KG1 (cell line): ENCODE measurements around the gene RHBDD1.

Experiments
- DNase-seq: peaks from one replicate; lab custom pipeline; 2025; lab: John Stamatoyannopoulos, UW

RHBDD1 gene

DNA sequence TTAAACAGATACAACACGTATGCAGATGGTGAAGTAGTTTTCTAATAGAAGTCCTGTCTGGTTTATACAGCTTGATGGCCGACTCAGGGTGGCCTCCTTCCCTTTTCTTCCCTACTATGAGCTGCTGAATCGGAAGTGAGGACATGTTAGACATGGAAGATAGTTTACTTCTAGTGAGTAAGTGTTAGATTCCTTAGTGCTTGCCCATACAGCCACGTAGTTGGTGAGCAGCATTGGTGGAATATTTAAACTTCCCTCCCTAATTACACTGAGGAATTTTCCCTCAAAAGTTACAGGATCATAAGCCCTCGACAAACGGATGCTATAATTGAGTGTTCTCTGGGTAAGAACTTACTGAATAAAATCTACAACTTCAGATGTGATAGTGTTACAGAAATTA is 52.1 kb downstream of the RHBDD1 start:
- no peak for DNase-seq

DNA sequence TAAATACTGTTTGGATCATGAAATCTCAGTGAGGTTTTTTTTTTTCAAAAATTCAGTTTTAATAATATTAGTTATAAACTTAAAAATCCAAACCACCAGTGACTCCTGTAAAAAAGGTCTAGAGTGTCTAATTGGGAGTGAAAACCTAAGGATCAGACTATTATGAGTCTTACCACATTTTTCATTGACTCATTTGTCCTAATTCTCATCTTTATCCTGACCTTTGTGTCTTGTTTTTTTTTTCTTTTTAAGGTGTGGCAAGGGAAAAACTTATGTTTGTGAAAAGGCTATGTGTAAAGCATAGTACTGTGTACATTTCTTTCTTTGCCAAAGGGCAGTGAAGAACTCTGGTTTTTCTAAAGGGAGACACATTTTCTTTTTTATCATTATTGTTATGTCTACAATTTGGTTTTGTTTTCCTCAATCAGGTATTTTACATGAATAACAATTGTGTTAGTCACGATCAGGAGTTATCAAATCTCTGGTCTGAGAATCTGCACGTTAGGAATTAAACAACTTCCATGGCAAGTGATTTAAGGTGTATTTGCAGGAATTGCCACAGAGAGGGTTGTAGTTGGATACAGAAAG is 52.6 kb downstream of the RHBDD1 start:
- no peak for DNase-seq

DNA sequence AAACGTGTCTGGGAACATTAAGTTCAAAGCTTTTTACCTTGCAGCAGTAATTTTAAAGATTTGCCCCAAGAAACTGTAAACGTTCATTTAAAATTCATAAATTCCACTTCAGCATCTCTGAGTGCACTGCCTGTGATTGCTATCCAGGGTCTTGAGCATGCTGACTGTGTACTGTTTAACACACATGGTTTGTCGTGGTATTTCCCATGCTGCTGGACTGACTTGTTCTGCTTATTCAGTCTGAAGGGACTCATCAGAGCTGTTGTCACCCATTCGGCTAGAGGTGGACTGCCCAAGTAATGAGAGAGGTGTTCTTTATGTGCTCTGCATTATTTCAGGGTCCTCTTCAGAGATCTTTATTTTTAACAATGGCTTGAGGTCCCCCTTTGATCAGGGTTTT is 53.1 kb downstream of the RHBDD1 start:
- DNase-seq: no peak

DNA sequence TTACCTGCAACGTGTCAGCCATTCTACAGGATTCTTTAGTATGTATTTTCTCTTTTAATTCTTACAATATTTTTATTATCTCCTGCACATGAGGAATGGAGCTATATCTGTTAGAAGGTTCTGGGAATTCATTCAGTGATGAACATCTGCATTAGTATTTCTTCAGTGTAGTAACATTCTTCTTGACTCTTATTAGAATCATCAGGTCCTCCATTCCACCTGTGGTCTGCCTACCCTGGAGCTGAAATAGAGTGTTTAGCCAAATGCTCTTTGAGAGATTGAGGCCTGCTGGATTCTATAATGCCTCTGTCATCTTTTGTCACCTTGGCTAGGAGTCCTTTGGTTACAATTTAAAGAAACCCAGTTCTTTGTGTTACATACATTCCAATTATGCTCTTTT is 54.4 kb downstream of the RHBDD1 start:
- no peak for DNase-seq

DNA sequence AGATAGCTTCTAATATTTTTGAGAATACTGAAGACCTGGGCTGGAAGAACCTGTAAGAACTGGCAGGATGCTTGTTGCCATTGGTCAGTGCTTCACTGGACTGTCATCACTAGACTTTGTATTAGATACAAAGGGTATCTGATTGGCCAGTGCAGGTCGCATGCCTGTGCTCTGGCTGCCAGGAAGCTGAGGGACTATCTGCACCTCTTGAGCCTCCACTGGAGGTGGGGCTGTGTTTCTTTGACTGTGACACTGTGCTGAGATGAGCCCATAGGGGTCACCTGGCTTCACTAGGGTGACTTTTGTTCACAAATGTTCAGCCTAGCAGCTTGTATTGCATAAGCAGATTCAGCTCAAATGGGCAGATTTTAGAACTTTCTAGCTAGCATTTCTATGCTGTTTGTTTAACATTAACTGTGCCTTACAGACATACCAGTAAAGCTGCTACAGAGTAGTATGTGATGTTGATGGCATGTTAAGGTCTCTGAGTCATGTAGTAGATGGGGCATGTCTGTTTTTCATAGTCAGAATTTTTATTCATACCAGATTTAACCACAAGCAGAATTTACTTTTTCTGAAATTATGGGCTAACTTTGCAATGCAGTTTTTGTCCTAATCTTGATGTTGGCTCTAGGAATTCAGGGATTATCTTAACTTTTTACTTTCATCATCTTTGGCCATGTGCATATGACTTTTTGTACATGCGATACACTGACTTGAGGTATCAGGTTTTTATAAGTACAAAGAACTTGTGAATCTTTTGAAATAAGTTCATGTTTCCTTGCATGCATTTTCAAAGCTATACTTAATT is 56.1 kb downstream of the RHBDD1 start:
- DNase-seq: no peak

DNA sequence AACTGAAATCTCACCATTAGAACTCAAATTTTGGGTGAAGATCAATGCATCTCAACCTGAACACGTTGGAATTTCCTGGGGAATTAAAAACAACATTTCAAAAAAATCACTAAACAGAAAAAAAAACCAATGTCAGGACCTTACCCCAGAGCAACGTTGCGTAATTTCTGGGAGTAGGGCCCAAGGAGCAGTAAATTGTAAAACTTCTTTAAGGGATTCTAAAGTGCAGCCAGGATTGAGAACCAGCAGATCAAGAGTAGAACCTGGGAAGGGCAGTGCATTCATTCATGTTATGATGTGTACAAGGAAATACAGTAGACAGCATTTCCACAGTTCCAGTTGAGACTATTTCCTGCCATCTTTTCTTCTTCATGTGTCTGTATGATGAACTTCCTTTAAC is 56.9 kb downstream of the RHBDD1 start:
- DNase-seq: no peak

DNA sequence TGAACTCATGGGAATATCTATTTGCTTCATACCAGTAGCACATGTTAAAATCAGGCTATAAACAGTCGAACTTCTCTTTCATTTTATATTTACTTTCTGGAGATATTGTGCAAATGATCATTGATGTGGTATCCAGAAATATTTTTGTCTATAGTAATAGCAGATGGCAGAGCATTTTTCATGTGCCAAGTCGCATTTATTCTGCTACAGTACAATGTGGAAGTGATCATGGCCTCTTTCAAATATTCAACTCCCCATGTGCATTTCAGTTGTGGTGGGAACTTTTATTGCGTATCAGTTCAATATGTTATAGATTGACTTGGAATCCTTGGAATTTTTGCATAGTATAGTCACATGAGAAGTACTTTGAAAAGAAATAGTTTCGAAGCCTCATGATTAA is 57.4 kb downstream of the RHBDD1 start:
- no peak for DNase-seq

DNA sequence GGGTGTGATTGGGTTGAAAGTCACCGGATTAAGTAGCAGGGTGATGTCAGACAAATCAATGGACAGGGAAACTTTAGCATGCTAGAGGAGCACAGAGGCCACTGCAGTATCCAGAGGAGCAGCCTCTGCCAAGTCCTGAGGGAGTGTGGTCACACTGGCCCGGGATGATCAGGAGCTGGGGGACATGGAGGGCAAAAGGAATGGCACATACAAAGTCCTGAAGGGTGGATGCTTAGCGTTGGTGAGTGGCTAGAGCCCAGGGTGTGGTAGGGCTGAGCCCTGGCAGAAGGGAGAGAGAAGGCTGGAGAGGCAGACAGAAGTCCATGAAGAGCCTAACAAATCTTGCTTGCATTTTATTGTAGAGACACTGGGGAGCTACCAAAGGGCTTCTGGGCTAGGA is 58.9 kb downstream of the RHBDD1 start:
- no peak for DNase-seq

DNA sequence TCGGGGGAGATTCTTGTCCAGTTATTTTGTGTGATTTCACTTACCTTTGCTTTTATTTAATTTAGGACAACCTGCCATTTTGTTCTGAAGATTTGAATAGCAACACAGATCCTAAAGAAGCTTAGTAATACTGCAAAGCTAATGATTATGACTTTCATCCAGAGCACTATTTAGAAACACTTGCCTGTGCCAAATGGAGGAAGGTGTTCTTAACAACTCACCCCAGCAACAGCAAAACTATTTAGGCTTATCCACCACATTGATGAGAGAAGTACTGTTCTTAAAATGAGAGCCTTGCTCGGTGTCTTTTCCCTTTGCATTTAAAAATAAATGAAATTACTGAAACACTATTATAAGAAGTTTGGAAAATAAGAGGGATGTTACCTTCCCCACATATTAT is 59.7 kb downstream of the RHBDD1 start:
- no peak for DNase-seq

DNA sequence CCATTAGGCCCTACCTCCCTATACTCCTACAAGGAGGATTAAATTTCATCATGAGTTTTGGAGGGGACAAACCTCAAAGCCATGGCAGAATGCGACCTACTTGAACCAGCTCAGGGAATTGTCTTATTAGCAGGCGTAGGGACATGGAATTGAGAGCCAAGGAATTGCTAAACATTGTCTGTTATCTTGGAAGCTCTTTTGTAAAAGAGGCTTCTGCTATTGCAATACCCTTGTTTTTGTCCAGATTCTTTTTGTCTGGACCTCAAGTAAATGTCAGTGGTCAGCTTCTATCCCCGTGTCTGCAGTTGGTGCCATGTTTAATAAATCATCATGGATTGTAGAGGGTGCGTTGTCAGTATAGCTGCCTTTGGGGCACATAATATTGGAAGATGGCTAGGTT is 62.3 kb downstream of the RHBDD1 start:
- DNase-seq: no peak

DNA sequence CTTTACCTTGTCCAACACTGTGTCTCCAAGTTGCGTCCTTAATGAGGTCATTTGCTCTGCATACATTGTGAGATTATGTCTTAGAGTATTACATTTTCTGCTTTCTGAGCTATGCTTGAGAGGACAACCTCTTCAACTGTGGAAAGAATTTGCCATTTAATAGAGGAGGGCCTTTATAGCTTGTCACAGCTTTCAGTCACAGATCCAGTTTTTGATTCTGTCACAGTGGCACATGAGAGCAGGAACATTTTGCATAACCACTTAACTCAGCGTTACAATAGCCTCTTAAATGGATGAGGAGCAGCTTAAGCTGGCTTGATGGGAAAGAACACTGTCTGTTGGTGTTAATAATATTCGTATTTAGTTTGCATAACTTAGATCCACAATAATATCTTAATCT is 63.0 kb downstream of the RHBDD1 start:
- no peak for DNase-seq

DNA sequence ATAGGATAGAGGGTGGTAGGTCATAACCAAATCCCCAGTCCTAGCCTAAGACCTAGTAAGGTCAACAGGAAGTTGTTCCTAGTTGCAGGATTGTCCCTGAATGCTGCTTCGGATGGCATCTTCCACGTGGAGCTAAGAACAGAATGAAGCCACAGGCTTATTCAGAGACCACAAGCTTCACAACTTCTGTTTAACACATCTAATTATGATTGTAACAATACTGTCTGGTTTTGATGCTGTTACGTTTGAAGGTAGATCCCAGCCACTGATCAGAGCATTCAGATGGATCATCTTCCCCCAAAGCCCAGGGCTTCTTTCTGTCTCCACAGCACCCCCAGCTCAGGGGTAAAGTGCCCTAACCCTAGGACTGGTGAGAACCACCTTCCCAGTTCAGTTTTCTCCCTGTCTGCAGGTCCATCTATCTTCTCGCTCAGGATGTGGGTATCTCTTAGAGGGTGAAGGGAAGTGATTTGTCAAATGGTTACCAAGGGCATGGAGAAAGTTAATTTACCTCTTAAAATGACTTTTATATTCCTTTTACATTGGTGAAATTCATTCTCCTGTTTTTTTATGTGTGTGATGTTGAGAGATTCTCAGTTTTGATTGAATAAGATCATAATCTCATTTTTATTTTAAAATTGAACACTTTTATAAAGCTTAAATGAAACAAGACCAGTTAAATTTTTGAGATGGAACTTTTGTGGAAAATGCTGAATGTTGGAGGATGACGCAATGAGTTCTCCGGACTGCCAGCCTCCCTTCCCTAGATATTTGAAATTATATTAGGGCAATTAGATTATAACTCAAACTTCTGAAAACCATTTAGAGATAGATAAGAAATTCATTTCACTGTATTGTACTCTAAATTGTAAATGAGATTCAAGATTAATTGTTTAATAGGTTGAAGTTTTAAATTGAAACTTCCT is 66.5 kb downstream of the RHBDD1 start:
- DNase-seq: no peak

DNA sequence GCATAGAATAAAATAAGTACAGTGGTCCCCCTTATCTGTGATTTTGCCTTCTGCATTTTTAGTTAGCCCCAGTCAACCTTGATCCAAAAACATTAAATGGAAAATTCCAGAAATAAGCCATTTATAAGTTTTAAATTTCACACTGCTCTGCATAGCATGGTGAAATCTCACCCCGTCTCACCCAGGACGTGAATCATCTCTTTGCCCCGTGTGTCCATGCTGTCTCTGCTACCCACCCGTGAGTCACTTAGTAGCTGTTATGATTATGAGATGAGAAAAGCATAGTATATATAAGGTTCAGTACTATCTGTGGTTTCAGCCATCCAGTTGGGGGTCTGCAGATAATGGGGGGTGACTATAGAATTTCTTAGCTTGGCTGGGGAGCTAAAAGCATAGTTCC is 67.3 kb downstream of the RHBDD1 start:
- no peak for DNase-seq

DNA sequence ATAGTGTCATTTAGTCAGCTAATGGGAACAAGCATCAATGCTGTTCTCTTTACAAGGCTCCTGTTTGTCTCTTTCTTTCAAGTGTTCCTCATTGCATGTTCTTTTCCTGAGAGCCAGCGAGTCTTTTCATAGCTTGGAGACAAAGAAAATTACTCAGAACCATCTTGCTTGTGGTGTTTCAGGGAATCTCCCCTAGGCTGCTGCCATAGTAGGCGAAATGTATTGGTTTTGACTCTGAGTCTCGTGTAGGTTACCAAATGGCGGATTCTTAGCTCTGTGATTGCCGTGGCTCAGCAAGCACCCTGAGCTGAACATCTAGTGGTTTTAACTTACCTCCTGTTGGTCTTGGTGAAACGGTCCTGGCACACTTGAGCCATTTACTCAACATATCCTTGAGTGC is 68.7 kb downstream of the RHBDD1 start:
- no peak for DNase-seq

DNA sequence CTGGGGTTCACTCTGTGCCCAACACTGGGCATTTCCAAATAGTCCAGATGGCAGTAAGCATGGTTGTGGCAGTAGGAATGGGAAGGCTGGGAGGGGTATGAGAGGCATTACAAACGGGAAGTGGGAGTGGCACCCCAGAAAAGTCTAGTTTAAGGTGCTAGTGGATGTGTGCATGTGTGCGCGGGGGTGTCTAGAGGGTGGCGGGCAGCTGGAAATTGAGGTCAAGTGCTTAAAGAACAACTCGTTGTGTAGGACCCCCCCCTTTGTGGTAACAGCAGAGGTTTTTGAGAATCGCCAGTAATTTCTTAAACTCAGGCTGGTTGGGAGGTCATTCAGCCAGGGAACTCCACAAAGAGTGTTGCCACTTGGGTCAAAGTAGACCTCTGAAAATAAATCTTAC is 69.9 kb downstream of the RHBDD1 start:
- no peak for DNase-seq

DNA sequence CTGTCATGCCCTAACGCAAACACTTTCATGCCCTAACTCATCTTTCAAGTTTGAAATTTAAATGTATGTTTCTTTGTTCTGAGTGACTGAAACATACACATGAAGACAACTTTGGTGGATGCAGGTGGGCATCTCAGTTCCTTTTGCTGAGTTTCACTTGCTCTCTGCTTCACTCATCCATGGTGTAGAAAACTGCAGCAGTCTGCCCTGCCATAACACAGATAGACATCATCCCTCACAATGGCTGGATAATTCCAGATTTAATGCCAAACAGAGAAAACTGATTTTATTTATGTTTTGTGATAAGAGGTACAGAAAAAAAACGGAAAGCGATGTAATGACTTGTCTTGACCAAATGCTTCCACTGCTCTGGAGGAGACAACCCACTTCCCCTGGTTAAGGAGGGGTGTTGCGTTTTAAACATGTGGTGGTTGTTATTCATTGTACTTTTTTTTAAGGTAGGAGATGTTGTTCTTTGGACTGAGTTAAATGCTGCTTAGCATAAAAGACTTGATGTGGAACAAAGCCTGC is 70.4 kb downstream of the RHBDD1 start:
- DNase-seq: no peak

DNA sequence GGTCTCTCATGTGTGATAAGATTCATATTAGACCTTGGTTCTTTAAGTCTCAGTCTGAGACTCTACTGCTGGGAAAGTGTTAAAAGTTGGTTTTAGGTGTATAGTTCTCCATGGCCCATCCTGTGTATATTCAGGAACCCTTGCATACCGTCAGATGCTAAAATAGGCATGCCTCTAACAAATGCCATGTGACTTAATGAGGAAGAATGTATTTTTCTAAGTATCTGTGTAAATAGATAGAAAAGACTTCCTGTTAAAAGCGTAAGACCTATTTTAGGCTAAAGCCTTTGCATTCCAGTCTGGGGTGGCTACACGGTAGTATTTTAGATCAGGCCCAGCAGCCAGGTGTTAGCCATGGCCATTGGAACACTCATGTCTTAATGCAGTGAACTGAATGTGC is 73.3 kb downstream of the RHBDD1 start:
- DNase-seq: no peak

DNA sequence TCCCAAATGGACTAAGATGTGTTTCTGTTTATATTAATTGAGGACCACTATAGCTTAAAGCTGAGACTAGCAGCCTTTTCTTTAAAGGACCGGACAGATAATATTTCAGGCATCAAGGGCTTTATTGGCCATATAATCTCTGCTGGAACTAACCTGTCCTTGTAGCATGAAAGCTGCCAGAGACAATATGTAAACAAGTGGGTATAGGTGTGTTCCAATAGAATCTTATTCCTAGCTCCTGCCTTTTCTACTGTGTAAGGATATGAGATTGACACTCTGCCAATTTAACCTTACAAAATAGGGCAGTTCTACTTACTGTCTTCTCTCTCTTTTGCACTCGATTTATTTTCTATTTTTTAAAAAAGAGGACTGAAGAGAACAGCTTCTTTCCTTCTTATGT is 74.0 kb downstream of the RHBDD1 start:
- DNase-seq: no peak

DNA sequence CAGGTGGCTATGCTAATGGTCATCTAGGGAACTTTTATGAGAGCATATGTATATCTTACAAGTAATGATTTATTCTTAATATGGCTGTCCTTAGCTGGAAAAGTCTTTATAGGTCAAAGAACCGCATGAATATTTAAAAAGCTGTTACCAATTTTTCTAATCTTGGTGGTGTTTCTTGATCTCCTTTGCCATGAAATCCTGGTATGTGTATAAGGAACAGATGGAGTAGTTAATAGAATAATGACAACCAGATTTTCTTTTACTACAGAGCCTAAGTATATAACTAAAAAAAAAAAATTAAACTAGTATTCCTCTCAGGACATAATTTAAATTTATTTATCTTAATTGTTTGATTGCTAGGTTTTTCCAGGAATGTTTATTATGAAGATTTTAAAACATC is 74.5 kb downstream of the RHBDD1 start:
- DNase-seq: no peak

DNA sequence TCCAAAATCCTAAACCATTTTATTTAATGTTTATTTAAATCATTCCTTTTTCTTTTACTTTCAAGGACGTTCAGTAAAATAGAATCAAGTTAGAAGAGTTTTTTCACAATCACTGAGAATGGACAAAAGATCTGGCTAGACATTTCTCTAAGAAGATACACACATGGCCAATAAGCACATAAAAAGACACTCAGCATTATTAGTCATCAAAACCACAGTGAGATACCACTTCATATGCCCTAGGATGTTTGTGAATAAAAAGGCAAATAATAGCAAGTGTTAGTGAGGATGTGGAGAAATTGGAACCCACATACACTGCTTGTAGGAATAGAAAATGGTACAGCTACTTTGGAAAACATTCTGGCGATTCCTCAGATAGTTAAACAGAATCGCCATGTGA is 76.1 kb downstream of the RHBDD1 start:
- DNase-seq: no peak

DNA sequence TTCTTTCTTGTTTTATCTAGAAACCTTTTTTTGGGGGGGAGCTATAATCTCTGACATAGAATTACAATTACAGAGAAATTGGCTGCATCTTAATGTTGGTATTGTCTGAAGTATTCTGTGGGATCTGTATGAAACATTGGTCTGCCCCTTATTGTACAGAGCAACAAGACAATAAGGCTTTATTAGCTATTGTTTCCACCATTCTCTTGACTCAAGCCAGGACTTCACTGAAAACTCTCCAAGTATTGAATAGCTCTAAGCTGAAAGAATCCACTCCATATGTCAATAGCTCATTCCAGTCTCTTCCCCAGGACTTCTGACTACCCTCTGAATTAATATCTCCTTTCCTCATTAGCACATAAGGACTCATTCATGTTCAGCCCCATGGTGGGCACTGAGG is 77.8 kb downstream of the RHBDD1 start:
- DNase-seq: no peak

DNA sequence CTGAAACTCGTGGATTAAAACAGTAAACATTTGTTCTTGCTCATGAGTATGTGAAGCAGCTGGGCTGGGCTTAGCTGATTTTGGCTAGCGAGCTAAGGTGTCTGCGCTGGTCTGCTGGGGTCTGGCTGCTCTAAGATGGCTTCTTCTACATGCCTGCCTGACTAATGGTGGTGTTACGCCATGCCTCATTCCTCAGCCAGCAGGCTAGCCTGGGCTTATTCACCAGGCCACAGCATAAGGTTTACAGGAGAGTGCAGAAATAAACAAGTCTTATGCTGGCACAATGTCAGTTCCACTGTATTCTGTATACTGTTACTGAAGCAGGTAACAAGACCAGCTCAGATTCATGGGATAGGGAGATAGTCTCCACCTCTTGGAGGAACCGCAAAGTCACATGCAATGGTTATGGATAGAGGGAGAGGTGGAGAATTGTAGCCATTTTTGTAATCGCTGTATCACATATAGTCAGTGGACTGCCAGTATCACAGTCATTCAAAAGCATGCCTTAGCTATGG is 80.0 kb downstream of the RHBDD1 start:
- no peak for DNase-seq

DNA sequence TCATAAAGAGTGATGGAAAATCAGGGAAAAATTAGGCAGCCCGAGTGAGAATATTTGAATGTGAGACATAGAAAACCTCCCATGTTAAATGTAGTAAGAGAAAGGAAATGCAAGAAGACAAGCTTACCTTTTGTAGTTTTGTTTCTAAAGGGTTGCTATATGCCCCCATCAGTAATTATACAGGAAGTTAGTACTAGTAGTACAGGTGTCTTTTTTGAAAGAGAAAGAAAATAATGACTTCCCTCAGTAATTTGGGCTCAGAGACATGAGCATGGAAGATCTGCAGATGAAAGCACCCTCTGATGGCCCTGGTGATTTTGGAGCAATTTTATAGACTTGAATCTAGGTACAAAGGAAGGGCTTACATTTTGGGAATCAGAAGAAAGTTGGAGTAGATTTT is 80.8 kb downstream of the RHBDD1 start:
- no peak for DNase-seq
